ENCODE results near the gene GALK2.

The GALK2 gene

GRCh38 chr15:49169880-49170597, at the start of gene GALK2:
Gene GALK2 (plus strand): TSS chr15:49170247. CDS start chr15:49170323, 76 bp downstream.
- no peak for TF ChIP-seq EZH2 (IDR thresholded peaks at IDR 0.05; ENCODE audit: borderline replicate concordance, low read length)
- no peak for TF ChIP-seq CTCF (IDR thresholded peaks at IDR 0.05; ENCODE audit: low read length)
- Histone ChIP-seq H3K79me2 (ENCODE audit: insufficient read depth, low read length) (peaks cover 4% of the 10 kb centered on the region; the same call in 1 of the 2 replicates), H3K27ac (ENCODE audit: low read depth, low read length, poor library complexity, severe bottlenecking) (peak within 1 kb of the TSS; percentile 46)

GRCh38 chr15:49120832-49121231, 49.2 kb upstream of the GALK2 start:
- Histone ChIP-seq H4K20me1 (ENCODE audit: insufficient read depth, low read length) (no peaks in the 10 kb centered on the region), H3K27ac (ENCODE audit: low read depth, low read length, poor library complexity, severe bottlenecking) (no peak overlapping the region), H3K9me3 (ENCODE audit: low read length) (no peaks in the 10 kb centered on the region), H3K4me1 (ENCODE audit: insufficient read depth, low read length, severe bottlenecking) (no peaks in the 10 kb centered on the region), H3K79me2 (ENCODE audit: insufficient read depth, low read length) (no peaks in the 10 kb centered on the region), H3K4me2 (ENCODE audit: low read length) (no peak overlapping the region), H3K27me3 (ENCODE audit: insufficient read depth, low read length) (no peaks in the 10 kb centered on the region), H3K9ac (ENCODE audit: low read length) (no peak overlapping the region), H3F3A (ENCODE audit: insufficient read depth, low read length) (no peaks in the 10 kb centered on the region), H2AFZ (ENCODE audit: low read length) (no peak overlapping the region), H3K9me2 (ENCODE audit: low read depth, low read length) (no peaks in the 10 kb centered on the region), H3K36me3 (ENCODE audit: insufficient read depth, low read length) (peaks cover 21% of the 10 kb centered on the region), H3K4me3 (ENCODE audit: low read depth, low read length, poor library complexity, severe bottlenecking) (no peak overlapping the region)
- no peak for TF ChIP-seq CTCF (IDR thresholded peaks at IDR 0.05; ENCODE audit: low read length)
- no peak for TF ChIP-seq EZH2 (IDR thresholded peaks at IDR 0.05; ENCODE audit: borderline replicate concordance, low read length)

More at GRCh38 chr15:49169880-49170597, at the start of gene GALK2:
- Histone ChIP-seq H3K9ac (ENCODE audit: low read length) (peak within 1 kb of the TSS; percentile 77), H3K9me2 (ENCODE audit: low read depth, low read length) (no peaks in the 10 kb centered on the region), H3F3A (ENCODE audit: insufficient read depth, low read length) (no peaks in the 10 kb centered on the region), H3K4me2 (ENCODE audit: low read length) (peak within 1 kb of the TSS; percentile 80), H4K20me1 (ENCODE audit: insufficient read depth, low read length) (no peaks in the 10 kb centered on the region), H3K4me3 (ENCODE audit: low read depth, low read length, poor library complexity, severe bottlenecking) (peak within 1 kb of the TSS; percentile 70), H3K9me3 (ENCODE audit: low read length) (0 out of 2 replicates have a peak, but pooled peaks cover 2% of the 10 kb centered on the region), H3K4me1 (ENCODE audit: insufficient read depth, low read length, severe bottlenecking) (peaks cover 29% of the 10 kb centered on the region), H3K27me3 (ENCODE audit: insufficient read depth, low read length) (no peaks in the 10 kb centered on the region), H2AFZ (ENCODE audit: low read length) (peak within 1 kb of the TSS; percentile 76), H3K36me3 (ENCODE audit: insufficient read depth, low read length) (0 out of 2 replicates have a peak, but pooled peaks cover 3% of the 10 kb centered on the region)

GRCh38 chr15:49121901-49122300, 48.1 kb upstream of the GALK2 start:
- no peaks in the 10 kb centered on the region for H3F3A ChIP-seq (ENCODE audit: insufficient read depth, low read length)
- no peaks in the 10 kb centered on the region for H3K9me2 ChIP-seq (ENCODE audit: low read depth, low read length)
- H3K36me3 ChIP-seq (ENCODE audit: insufficient read depth, low read length), result peaks cover 19% of the 10 kb centered on the region
- H4K20me1 ChIP-seq (ENCODE audit: insufficient read depth, low read length), result no peaks in the 10 kb centered on the region
- no peaks in the 10 kb centered on the region for H3K9me3 ChIP-seq (ENCODE audit: low read length)
- no peaks in the 10 kb centered on the region for H3K4me1 ChIP-seq (ENCODE audit: insufficient read depth, low read length, severe bottlenecking)
- no peak overlapping the region for H3K4me2 ChIP-seq (ENCODE audit: low read length)
- no peaks in the 10 kb centered on the region for H3K79me2 ChIP-seq (ENCODE audit: insufficient read depth, low read length)
- no peak overlapping the region for H3K9ac ChIP-seq (ENCODE audit: low read length)
- no peaks in the 10 kb centered on the region for H3K27me3 ChIP-seq (ENCODE audit: insufficient read depth, low read length)
- H3K4me3 ChIP-seq (ENCODE audit: low read depth, low read length, poor library complexity, severe bottlenecking), result no peak overlapping the region
- H2AFZ ChIP-seq (ENCODE audit: low read length), result no peak overlapping the region
- no peak for TF ChIP-seq EZH2 (IDR thresholded peaks at IDR 0.05; ENCODE audit: borderline replicate concordance, low read length)
- TF ChIP-seq CTCF (IDR thresholded peaks at IDR 0.05; ENCODE audit: low read length), result no peak
- H3K27ac ChIP-seq (ENCODE audit: low read depth, low read length, poor library complexity, severe bottlenecking), result no peak overlapping the region

Measured in OCI-LY1 (cell line).